ENCODE data around the gene FECH. TPM values are rescaled to one million over a fixed set of nuclear protein-coding genes. Genes with fewer than 3 reads are reported as not detected.
"Not testable (repeated sequence)": the region's sequence is repeated elsewhere in the genome, so short reads cannot be mapped to it uniquely, and the experiment has no call there.

FECH gene
- total RNA-seq, 4 donors from 2014 or later = 16.4 to 56.4 (median 29.2) TPM

DNA sequence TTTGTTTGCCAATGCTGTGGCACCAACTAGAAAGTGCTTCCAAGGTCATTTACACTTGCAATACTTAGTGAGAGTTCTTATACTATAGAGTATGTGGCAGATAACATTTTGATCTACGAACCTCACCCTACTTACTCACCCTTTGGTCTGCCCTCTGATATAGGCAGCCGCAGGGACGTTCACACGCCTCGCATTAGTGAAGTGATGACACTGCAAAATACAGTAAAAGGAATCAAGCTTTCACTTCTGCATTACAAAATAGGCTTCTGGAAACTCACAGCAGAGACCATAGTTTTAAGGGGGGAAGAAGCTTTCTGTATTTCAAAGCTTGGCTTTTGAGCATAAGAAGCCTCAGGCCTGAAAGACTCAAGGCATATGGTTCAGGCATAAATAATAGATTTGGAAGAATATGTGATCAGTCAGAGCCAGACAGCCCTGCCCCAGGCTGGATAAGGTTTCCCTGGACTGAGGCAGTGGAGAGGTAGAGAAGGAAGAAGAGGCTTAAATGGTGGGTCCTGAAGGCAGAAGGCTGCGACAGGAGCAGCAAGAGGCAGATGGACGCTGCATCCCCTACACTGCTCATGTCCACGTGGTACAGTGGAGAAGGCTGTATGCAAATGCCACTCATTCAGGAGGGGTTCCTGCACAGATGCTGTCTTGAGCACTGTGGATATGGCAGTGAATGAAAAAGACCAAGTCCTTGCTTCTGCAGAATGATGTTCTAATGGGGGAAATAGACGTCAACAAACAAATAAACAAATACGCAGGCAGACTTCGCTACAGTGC is 63.1 kb downstream of the FECH start:
- 81 to 84% methylated on average over 7 to 11 of the region's 11 CpGs for WGBS, 2 donors (ENCODE audit: low coverage in 1 of 2)
- Histone ChIP-seq H3K36me3 (no peaks in the 10 kb centered on the region), H3K4me1 (no peaks in the 10 kb centered on the region), H3K27ac (no peak overlapping the region), H3K27me3 (peaks cover 11% of the 10 kb centered on the region), H3K9me3 (no peaks in the 10 kb centered on the region), H3K4me3 (no peak overlapping the region)
- TF ChIP-seq EP300 (IDR thresholded peaks at IDR 0.05) = no peak
- no peak for TF ChIP-seq POLR2A (IDR thresholded peaks at IDR 0.05)
- no peak for TF ChIP-seq POLR2AphosphoS5 (IDR thresholded peaks at IDR 0.05)
- no peak for TF ChIP-seq CTCF (IDR thresholded peaks at IDR 0.05)
- no peak for ATAC-seq

DNA sequence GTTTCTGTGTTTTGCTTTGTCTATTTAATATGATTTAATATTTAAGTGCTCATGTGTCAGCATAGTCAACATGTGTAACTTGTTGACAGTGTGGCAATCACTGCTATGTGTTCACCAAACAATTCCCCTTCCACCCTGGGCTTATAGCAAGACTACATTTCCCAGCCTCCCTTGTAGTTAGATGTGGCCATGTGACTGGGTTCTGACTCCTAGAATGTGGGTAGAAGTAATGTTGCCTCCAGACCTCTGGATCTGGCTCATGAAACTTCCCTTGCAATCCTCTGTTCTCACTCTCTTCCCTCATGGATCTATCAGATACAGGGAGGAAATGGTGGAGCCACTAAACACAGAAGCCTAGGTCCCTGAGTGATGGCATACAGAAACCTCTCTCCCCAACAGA is 64.2 kb downstream of the FECH start:
- not testable (repeated sequence) for H3K4me3 ChIP-seq, H3K36me3 ChIP-seq, ATAC-seq, H3K4me1 ChIP-seq, H3K27ac ChIP-seq, H3K9me3 ChIP-seq
- H3K27me3 ChIP-seq = peaks cover 17% of the 10 kb centered on the region

DNA sequence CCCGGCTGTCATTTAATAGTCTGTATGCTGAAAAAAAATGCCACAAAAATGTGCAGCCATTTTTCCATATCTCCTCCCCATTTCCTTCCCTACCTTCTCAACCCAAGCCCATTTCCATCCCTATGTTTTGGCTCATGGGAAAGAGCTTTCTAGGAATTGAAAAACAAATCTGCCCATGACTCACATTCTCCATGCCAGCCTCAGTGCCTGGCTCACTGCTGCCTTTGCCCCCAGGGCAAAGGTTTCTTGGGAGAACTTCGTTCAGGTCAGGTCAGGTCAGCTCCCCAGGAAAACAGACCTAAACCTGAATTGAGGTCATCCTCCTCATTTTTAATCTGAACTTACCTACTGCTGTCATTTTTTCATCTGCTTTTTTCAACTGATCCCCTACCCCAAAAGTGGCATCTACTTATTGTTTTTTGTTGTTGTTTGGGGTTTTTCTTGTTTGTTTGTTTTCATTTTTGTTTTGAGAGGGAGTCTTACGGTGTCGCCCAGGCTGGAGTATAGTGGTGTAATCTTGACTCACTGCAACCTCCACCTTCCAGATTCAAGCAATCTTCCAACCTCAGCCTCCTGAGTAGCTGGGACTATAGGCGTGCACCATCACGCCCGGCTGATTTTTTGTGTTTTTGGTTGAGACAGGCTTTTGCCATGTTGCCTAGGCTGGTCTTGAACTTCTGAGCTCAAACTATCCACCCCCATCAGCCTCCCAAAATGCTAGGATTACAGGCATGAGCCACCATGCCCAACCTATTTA is 66.7 kb downstream of the FECH start:
- Histone ChIP-seq H3K27ac (no peak overlapping the region), H3K27me3 (peaks cover 17% of the 10 kb centered on the region), H3K4me1 (no peaks in the 10 kb centered on the region), H3K4me3 (no peak overlapping the region), H3K36me3 (no peaks in the 10 kb centered on the region), H3K9me3 (no peaks in the 10 kb centered on the region)
- ATAC-seq = no peak
- WGBS, 2 donors (ENCODE audit: low coverage in 1 of 2) = 81 to 82% methylated on average over 2 to 6 of the region's 7 CpGs
- TF ChIP-seq EP300 (IDR thresholded peaks at IDR 0.05) = no peak
- no peak for TF ChIP-seq CTCF (IDR thresholded peaks at IDR 0.05)
- TF ChIP-seq POLR2AphosphoS5 (IDR thresholded peaks at IDR 0.05) = no peak
- TF ChIP-seq POLR2A (IDR thresholded peaks at IDR 0.05) = no peak

DNA sequence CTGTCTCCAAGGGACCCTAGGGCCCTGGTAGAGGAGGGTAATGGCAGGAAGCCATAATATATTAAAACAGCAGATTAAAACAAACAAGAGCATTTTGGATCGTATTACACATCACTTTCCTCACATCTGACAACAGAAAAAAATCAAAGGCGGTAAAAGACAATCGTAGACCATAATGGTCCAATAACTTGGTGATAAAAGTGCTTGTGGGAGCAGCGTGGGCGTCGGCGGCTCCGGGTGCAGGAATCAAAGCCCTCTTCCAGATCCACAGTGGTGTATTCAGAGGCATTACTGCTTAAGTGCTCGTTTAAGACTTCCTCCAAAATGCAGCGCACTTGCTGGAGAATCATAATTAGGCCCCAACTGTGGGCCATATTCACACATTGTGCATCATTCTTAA is 68.0 kb downstream of the FECH start:
- H3K9me3 ChIP-seq = no peaks in the 10 kb centered on the region
- TF ChIP-seq EP300 (IDR thresholded peaks at IDR 0.05) (no peak), POLR2AphosphoS5 (IDR thresholded peaks at IDR 0.05) (no peak), POLR2A (IDR thresholded peaks at IDR 0.05) (no peak), CTCF (IDR thresholded peaks at IDR 0.05) (no peak)
- H3K4me1 ChIP-seq = no peaks in the 10 kb centered on the region
- no peak overlapping the region for H3K27ac ChIP-seq
- no peak for ATAC-seq
- 51 to 69% methylated on average over 3 to 10 of the region's 10 CpGs for WGBS, 2 donors (ENCODE audit: low coverage in 1 of 2)
- peaks cover 17% of the 10 kb centered on the region for H3K27me3 ChIP-seq
- H3K36me3 ChIP-seq = no peaks in the 10 kb centered on the region
- H3K4me3 ChIP-seq = no peak overlapping the region

DNA sequence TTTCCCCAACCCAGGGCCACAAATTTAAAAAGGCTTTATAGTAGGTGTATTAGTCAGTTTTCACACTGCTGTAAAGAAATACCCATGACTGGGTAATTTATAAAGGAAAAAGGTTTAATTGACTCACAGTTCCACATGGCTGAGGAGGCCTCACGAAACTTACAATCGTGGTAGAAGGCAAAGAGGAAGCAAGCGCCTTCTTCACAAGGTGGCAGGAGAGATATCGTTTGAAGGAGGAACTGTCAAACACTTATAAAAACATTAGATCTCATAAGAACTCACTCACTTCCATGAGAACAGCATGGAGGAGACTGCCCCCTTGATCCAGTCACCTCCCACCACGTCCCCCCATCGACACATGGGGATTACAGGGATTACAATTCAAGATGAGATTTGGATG is 70.4 kb downstream of the FECH start:
- H3K4me1 ChIP-seq = no peaks in the 10 kb centered on the region
- no peaks in the 10 kb centered on the region for H3K36me3 ChIP-seq
- no peak overlapping the region for H3K4me3 ChIP-seq
- 65 to 75% methylated on average over 4 to 6 of the region's 6 CpGs for WGBS, 2 donors (ENCODE audit: low coverage in 1 of 2)
- TF ChIP-seq POLR2AphosphoS5 (IDR thresholded peaks at IDR 0.05) (no peak), POLR2A (IDR thresholded peaks at IDR 0.05) (no peak), EP300 (IDR thresholded peaks at IDR 0.05) (no peak), CTCF (IDR thresholded peaks at IDR 0.05) (no peak)
- no peak for ATAC-seq
- no peak overlapping the region for H3K27ac ChIP-seq
- H3K9me3 ChIP-seq = no peaks in the 10 kb centered on the region
- peaks cover 17% of the 10 kb centered on the region for H3K27me3 ChIP-seq
